T-cell (primary cell): ENCODE measurements around the gene PXT1. TPM values are rescaled to one million over a fixed set of nuclear protein-coding genes. Genes with fewer than 3 reads are reported as not detected.
"Not testable (repeated sequence)": the region's sequence is repeated elsewhere in the genome, so short reads cannot be mapped to it uniquely, and the experiment has no call there.

ENCODE experiments used
- ATAC-seq, 4 experiments: fragments of 200-7000 bp in 3 of 4; fragments of 150-1000 bp in 1 of 4; cut with Tn5 transposase; replicated peaks in 1 of 4; 1 replicate in 3 of 4; 2 replicates in 1 of 4; pipeline ENCODE4 v1.10.0; 2021; ENCODE audit warnings: moderate library complexity in 3 of 4, mild to moderate bottlenecking in 2 of 4, moderate number of reproducible peaks in 1 of 4
- CTCF ChIA-PET, 2 donors: fragments of 300-600 bp; sonication (Branson Sonifier 250); formaldehyde crosslinking; loops; one replicate each; lab custom pipeline; 2022; ENCODE audit warnings: antibody characterized with exemption in 2 of 2; lab: Charles Lee
- POLR2A ChIA-PET, 2 donors: fragments of 300-600 bp; sonication (Branson Sonifier 250); formaldehyde crosslinking; loops; one replicate each; lab custom pipeline; 2022; ENCODE audit warnings: antibody characterized with exemption in 2 of 2; lab: Charles Lee
- DNase-seq, 35 experiments: peaks; one replicate each; pipeline versions ENCODE4 v3.0.0 to v3.0.0-alpha.2; 2013 to 2023
- H3K27ac ChIP-seq: one replicate; pipeline ENCODE4 v1.5.1; 2013; ENCODE audit warnings: low read length
- H3K27me3 ChIP-seq, 2 experiments: replicated peaks in 1 of 2; 1 replicate in 1 of 2; 2 replicates in 1 of 2; pipeline versions ENCODE4 v1.6.1 to v1.7.0; 2013; ENCODE audit warnings: low read length in 1 of 2, mixed read lengths in 1 of 2; ENCODE audit not compliant: control insufficient read depth in 2 of 2, insufficient read depth in 2 of 2; ENCODE audit errors: extremely low read depth in 1 of 2
- H3K36me3 ChIP-seq, 2 donors: 1 replicate in 1 of 2; 2 replicates in 1 of 2; pipeline versions ENCODE4 v1.6.1 to v1.7.0; 2013; ENCODE audit warnings: low read length in 1 of 2; ENCODE audit not compliant: control insufficient read depth in 2 of 2, insufficient read depth in 1 of 2; ENCODE audit errors: extremely low read depth in 1 of 2
- H3K4me1 ChIP-seq, 2 experiments: 1 replicate in 1 of 2; 2 replicates in 1 of 2; pipeline versions ENCODE4 v1.6.1 to v1.7.0; 2013; ENCODE audit warnings: low read length in 2 of 2, mixed read lengths in 1 of 2; ENCODE audit not compliant: insufficient read depth in 2 of 2, control insufficient read depth in 1 of 2; ENCODE audit errors: extremely low read depth in 1 of 2
- H3K4me3 ChIP-seq, 2 donors: 1 replicate in 1 of 2; 2 replicates in 1 of 2; pipeline versions ENCODE4 v1.5.1 to v1.7.0; 2013; ENCODE audit warnings: mild to moderate bottlenecking in 2 of 2, low read length in 1 of 2, moderate library complexity in 1 of 2; ENCODE audit not compliant: control insufficient read depth in 1 of 2; ENCODE audit errors: extremely low read depth in 1 of 2
- H3K9me3 ChIP-seq: 2 replicates; pipeline ENCODE4 v1.7.0; 2013
- H3K27ac Mint-ChIP-seq, 2 donors: one replicate each; pipeline ENCODE4 v1.8.0; 2020 to 2021; ENCODE audit warnings: mild to moderate bottlenecking in 2 of 2, mixed read lengths in 2 of 2
- H3K27me3 Mint-ChIP-seq, 2 donors: one replicate each; pipeline ENCODE4 v1.8.0; 2021 to 2022; ENCODE audit warnings: mixed read lengths in 2 of 2
- H3K36me3 Mint-ChIP-seq: one replicate; pipeline ENCODE4 v1.8.0; 2021; ENCODE audit warnings: mixed read lengths
- H3K4me1 Mint-ChIP-seq, 3 donors: one replicate each; pipeline ENCODE4 v1.8.0; 2020 to 2022; ENCODE audit warnings: mixed read lengths in 3 of 3, mild to moderate bottlenecking in 1 of 3
- H3K4me3 Mint-ChIP-seq, 3 donors: one replicate each; pipeline ENCODE4 v1.8.0; 2020 to 2022; ENCODE audit warnings: mild to moderate bottlenecking in 3 of 3, mixed read lengths in 3 of 3, moderate library complexity in 3 of 3
- H3K9me3 Mint-ChIP-seq, 3 donors: one replicate each; pipeline ENCODE4 v1.8.0; 2020 to 2022; ENCODE audit warnings: mixed read lengths in 3 of 3
- WGBS: methylation state at CpG from one replicate; pipeline ENCODE4 v1.1.5; 2013; ENCODE audit warnings: missing lambda C conversion rate; ENCODE audit not compliant: insufficient coverage; 5-methylcytosine and 5-hydroxymethylcytosine counted together
- total RNA-seq, 35 experiments: library from RNA in 6 of 35; stranded (reverse) in 6 of 35; fragments of 120-200 nt in 1 of 35; gene quantifications; one replicate each; pipeline versions ENCODE4 v1.2.1 to v1.2.4 and lab custom pipeline; 2013 to 2026

The PXT1 gene
- total RNA-seq, 5 donors from 2014 or later (not counting 1 experiment from before 2014, with no cell fraction given), result 0.13 to 0.44 (median 0.25) TPM; not detected in 1

- H3K9me3 Mint-ChIP-seq, result no peaks in the 10 kb centered on the region
- CTCF ChIA-PET, result interaction anchor here in 1 of 2 donors (0.8 kb wide), 1 partner anchor 27 kb away, joined by 3 read pairs; no protein-coding TSS in a partner anchor
Measured at GRCh38 chr6:36367743-36368142, 74.9 kb downstream of the PXT1 start.

GRCh38 chr6:36364669-36365479 lies 77.8 kb downstream of the PXT1 start:
- Mint-ChIP-seq H3K4me1 (peaks cover 2 to 5% (median 4%) of the 10 kb centered on the region in 3 donors), H3K9me3 (no peaks in the 10 kb centered on the region), H3K4me3 (no peak overlapping the region), H3K36me3 (peaks cover 5% of the 10 kb centered on the region), H3K27me3 (no peaks in the 10 kb centered on the region), H3K27ac (no peak overlapping the region)
- Histone ChIP-seq H3K4me1 (peaks cover 0 to 7% of the 10 kb centered on the region in 2 experiments), H3K27ac (no peak overlapping the region), H3K4me3 (no peak overlapping the region), H3K27me3 (no peaks in the 10 kb centered on the region), H3K36me3 (no peaks in the 10 kb centered on the region), H3K9me3 (no peaks in the 10 kb centered on the region)
- DNase-seq, result no peak
- ChIA-PET CTCF (no interaction called here), POLR2A (no interaction called here)
- no peak for ATAC-seq
- 87% methylated on average over 8 of the region's 19 CpGs for WGBS

More at GRCh38 chr6:36367743-36368142, 74.9 kb downstream of the PXT1 start:
- no peak overlapping the region for H3K4me3 Mint-ChIP-seq
- no peaks in the 10 kb centered on the region for H3K4me1 Mint-ChIP-seq
- H3K4me3 ChIP-seq, result no peak overlapping the region
- H3K27me3 Mint-ChIP-seq, result peaks cover 0 to 11% of the 10 kb centered on the region in 2 donors
- ATAC-seq (no peak), DNase-seq (no peak)
- POLR2A ChIA-PET, result interaction anchor here in 1 of 2 donors (0.6 kb wide), 1 partner anchor 392 kb away, joined by 3 read pairs; no protein-coding TSS in a partner anchor
- H3K27me3 ChIP-seq, result peaks cover 0 to 6% of the 10 kb centered on the region in 2 experiments
- no peaks in the 10 kb centered on the region for H3K36me3 ChIP-seq
- no peaks in the 10 kb centered on the region for H3K4me1 ChIP-seq
- no peak overlapping the region for H3K27ac Mint-ChIP-seq
- WGBS, result no CpG with 5 or more reads among the region's 3 CpGs
- H3K36me3 Mint-ChIP-seq, result peaks cover 18% of the 10 kb centered on the region
- no peaks in the 10 kb centered on the region for H3K9me3 ChIP-seq
- H3K27ac ChIP-seq, result no peak overlapping the region

GRCh38 chr6:36364061-36364635 lies 78.5 kb downstream of the PXT1 start:
- H3K36me3 Mint-ChIP-seq, H3K27ac Mint-ChIP-seq, H3K9me3 ChIP-seq, CTCF ChIA-PET, POLR2A ChIA-PET, H3K9me3 Mint-ChIP-seq, DNase-seq, H3K27me3 ChIP-seq, H3K27ac ChIP-seq, H3K4me3 ChIP-seq, H3K4me1 ChIP-seq, H3K36me3 ChIP-seq, ATAC-seq, H3K27me3 Mint-ChIP-seq, H3K4me1 Mint-ChIP-seq, H3K4me3 Mint-ChIP-seq: not testable (repeated sequence)
- WGBS, result 100% methylated on average over 8 of the region's 34 CpGs

GRCh38 chr6:36363371-36363752 lies 79.3 kb downstream of the PXT1 start:
- H3K27me3 ChIP-seq, DNase-seq, H3K36me3 ChIP-seq, H3K9me3 Mint-ChIP-seq, H3K27ac Mint-ChIP-seq, H3K27ac ChIP-seq, H3K36me3 Mint-ChIP-seq, H3K4me3 Mint-ChIP-seq, H3K4me1 Mint-ChIP-seq, H3K4me1 ChIP-seq, H3K27me3 Mint-ChIP-seq, H3K9me3 ChIP-seq, H3K4me3 ChIP-seq, POLR2A ChIA-PET, ATAC-seq: not testable (repeated sequence)
- 88% methylated on average over 12 of the region's 13 CpGs for WGBS
- CTCF ChIA-PET, result interaction anchor here in 1 of 2 donors (0.7 kb wide), 1 partner anchor 465 kb away, joined by 5 read pairs; no protein-coding TSS in a partner anchor

GRCh38 chr6:36362551-36363370 lies 79.9 kb downstream of the PXT1 start:
- no peak overlapping the region for H3K4me3 Mint-ChIP-seq
- no peak overlapping the region for H3K27ac Mint-ChIP-seq
- 84% methylated on average over 13 of the region's 25 CpGs for WGBS
- H3K27me3 ChIP-seq, result no peaks in the 10 kb centered on the region
- no peak overlapping the region for H3K4me3 ChIP-seq
- peak in 1 of 35 experiments; percentile 13 for DNase-seq
- H3K4me1 ChIP-seq, result peaks cover 0 to 9% of the 10 kb centered on the region in 2 experiments
- peaks cover 0 to 3% of the 10 kb centered on the region in 2 donors for H3K27me3 Mint-ChIP-seq
- no peak overlapping the region for H3K27ac ChIP-seq
- H3K4me1 Mint-ChIP-seq, result peaks cover 3 to 16% (median 5%) of the 10 kb centered on the region in 3 donors
- no peaks in the 10 kb centered on the region for H3K9me3 Mint-ChIP-seq
- ChIA-PET CTCF (interaction anchor here in 1 of 2 donors (0.7 kb wide), 1 partner anchor 465 kb away, joined by 5 read pairs; no protein-coding TSS in a partner anchor), POLR2A (interaction anchor here in 1 of 2 donors (0.7 kb wide), 1 partner anchor 57 kb away, joined by 3 read pairs; no protein-coding TSS in a partner anchor)
- H3K36me3 ChIP-seq, result no peaks in the 10 kb centered on the region
- no peak for ATAC-seq
- H3K36me3 Mint-ChIP-seq, result no peaks in the 10 kb centered on the region
- no peaks in the 10 kb centered on the region for H3K9me3 ChIP-seq

- DNase-seq, result no peak
- H3K27me3 ChIP-seq, result no peaks in the 10 kb centered on the region
- no peak overlapping the region for H3K27ac ChIP-seq
- H3K9me3 ChIP-seq, result no peaks in the 10 kb centered on the region
- peaks cover 0 to 3% of the 10 kb centered on the region in 2 donors for H3K27me3 Mint-ChIP-seq
- H3K4me1 ChIP-seq, result peaks cover 0 to 9% of the 10 kb centered on the region in 2 experiments
- no peaks in the 10 kb centered on the region for H3K36me3 Mint-ChIP-seq
- no peak overlapping the region for H3K4me3 Mint-ChIP-seq
- H3K4me1 Mint-ChIP-seq, result peaks cover 3 to 22% (median 5%) of the 10 kb centered on the region in 3 donors
- no peaks in the 10 kb centered on the region for H3K36me3 ChIP-seq
- WGBS, result 90% methylated on average over 8 of the region's 11 CpGs
- no peaks in the 10 kb centered on the region for H3K9me3 Mint-ChIP-seq
- no peak overlapping the region for H3K27ac Mint-ChIP-seq
- no peak for ATAC-seq
- ChIA-PET POLR2A (no interaction called here), CTCF (interaction anchor here in 1 of 2 donors (0.8 to 1.9 kb wide), 2 partner anchors 55 to 240 kb away, joined by 3 to 6 read pairs; no protein-coding TSS in a partner anchor)
- H3K4me3 ChIP-seq, result no peak overlapping the region
Measured at GRCh38 chr6:36361071-36361470, 81.6 kb downstream of the PXT1 start.
